ENCODE results near the gene NRIP1.

The NRIP1 gene

GRCh38 chr21:15054606-15055239 is 10.1 kb downstream of the NRIP1 start:
- Histone ChIP-seq H3K4me2 (ENCODE audit: low read length) (no peak overlapping the region), H2BK5ac (ENCODE audit: low read depth, low read length, poor library complexity) (no peak overlapping the region), H3K14ac (ENCODE audit: low read length) (no peak overlapping the region), H3K27ac (ENCODE audit: low read depth, low read length) (no peak overlapping the region), H3K27me3 (ENCODE audit: insufficient read depth, low read length) (no peaks in the 10 kb centered on the region), H3K36me3 (ENCODE audit: control insufficient read depth in 1 of 2, insufficient read depth in 2 of 2, low read length in 2 of 2) (no peaks in the 10 kb centered on the region), H3K4me1 (ENCODE audit: control insufficient read depth in 1 of 2, insufficient read depth in 2 of 2, low read length in 2 of 2) (peaks cover 6 to 9% of the 10 kb centered on the region in 2 experiments), H3K4ac (ENCODE audit: low read depth, low read length) (peak overlapping the region; percentile 57), H2AFZ (ENCODE audit: insufficient read depth, low read length, poor library complexity) (no peak overlapping the region), H4K8ac (ENCODE audit: low read depth, low read length) (no peak overlapping the region), H4K12ac (ENCODE audit: low read depth, low read length) (no peak overlapping the region), H3K18ac (ENCODE audit: low read length) (no peak overlapping the region), H2BK12ac (ENCODE audit: low read length) (no peak overlapping the region), H3K9me3 (ENCODE audit: insufficient read depth, low read depth, low read length) (no peaks in the 10 kb centered on the region), H3K79me1 (ENCODE audit: low read length) (no peaks in the 10 kb centered on the region), H3K4me3 (ENCODE audit: low read depth, low read length) (no peak overlapping the region), H3K79me2 (ENCODE audit: control insufficient read depth, insufficient read depth, low read length, poor library complexity) (peaks cover 13% of the 10 kb centered on the region), H3K23ac (ENCODE audit: low read length) (no peak overlapping the region), H2AK5ac (ENCODE audit: low read length) (no peak overlapping the region), H2BK120ac (ENCODE audit: insufficient read depth, low read length, poor library complexity) (no peak overlapping the region), H3K9ac (ENCODE audit: low read length) (no peak overlapping the region), H4K91ac (ENCODE audit: low read depth, low read length) (no peak overlapping the region)
- WGBS (ENCODE audit: extremely low coverage, insufficient coverage, insufficient read length) = no CpG with 5 or more reads among the region's 4 CpGs
- no peak for DNase-seq

- Histone ChIP-seq H3K36me3 (ENCODE audit: control insufficient read depth in 1 of 2, insufficient read depth in 2 of 2, low read length in 2 of 2) (no peaks in the 10 kb centered on the region), H4K8ac (ENCODE audit: low read depth, low read length) (no peak overlapping the region), H4K12ac (ENCODE audit: low read depth, low read length) (no peak overlapping the region), H3K79me1 (ENCODE audit: low read length) (no peaks in the 10 kb centered on the region), H2AFZ (ENCODE audit: insufficient read depth, low read length, poor library complexity) (no peak overlapping the region), H2AK5ac (ENCODE audit: low read length) (no peak overlapping the region), H3K4me3 (ENCODE audit: low read depth, low read length) (no peak overlapping the region), H3K79me2 (ENCODE audit: control insufficient read depth, insufficient read depth, low read length, poor library complexity) (peaks cover 13% of the 10 kb centered on the region), H3K18ac (ENCODE audit: low read length) (no peak overlapping the region), H3K14ac (ENCODE audit: low read length) (no peak overlapping the region), H3K23ac (ENCODE audit: low read length) (no peak overlapping the region), H3K4me2 (ENCODE audit: low read length) (no peak overlapping the region), H2BK5ac (ENCODE audit: low read depth, low read length, poor library complexity) (no peak overlapping the region), H3K4me1 (ENCODE audit: control insufficient read depth in 1 of 2, insufficient read depth in 2 of 2, low read length in 2 of 2) (peaks cover 6 to 9% of the 10 kb centered on the region in 2 experiments), H4K91ac (ENCODE audit: low read depth, low read length) (no peak overlapping the region), H3K27me3 (ENCODE audit: insufficient read depth, low read length) (no peaks in the 10 kb centered on the region), H2BK12ac (ENCODE audit: low read length) (no peak overlapping the region), H3K9me3 (ENCODE audit: insufficient read depth, low read depth, low read length) (no peaks in the 10 kb centered on the region), H3K9ac (ENCODE audit: low read length) (no peak overlapping the region), H3K4ac (ENCODE audit: low read depth, low read length) (peak overlapping the region; percentile 93), H2BK120ac (ENCODE audit: insufficient read depth, low read length, poor library complexity) (no peak overlapping the region), H3K27ac (ENCODE audit: low read depth, low read length) (no peak overlapping the region)
- no peak for DNase-seq
- WGBS (ENCODE audit: extremely low coverage, insufficient coverage, insufficient read length) = no CpG with 5 or more reads among the region's 4 CpGs
These were observed 10.7 kb downstream of the NRIP1 start for GRCh38 chr21:15054089-15054488.

GRCh38 chr21:15053500-15053899 is 11.3 kb downstream of the NRIP1 start:
- Histone ChIP-seq H3K9me3 (ENCODE audit: insufficient read depth, low read depth, low read length) (no peaks in the 10 kb centered on the region), H3K36me3 (ENCODE audit: control insufficient read depth in 1 of 2, insufficient read depth in 2 of 2, low read length in 2 of 2) (no peaks in the 10 kb centered on the region), H2BK120ac (ENCODE audit: insufficient read depth, low read length, poor library complexity) (no peak overlapping the region), H3K79me2 (ENCODE audit: control insufficient read depth, insufficient read depth, low read length, poor library complexity) (peaks cover 13% of the 10 kb centered on the region), H4K12ac (ENCODE audit: low read depth, low read length) (no peak overlapping the region), H3K4me1 (ENCODE audit: control insufficient read depth in 1 of 2, insufficient read depth in 2 of 2, low read length in 2 of 2) (peaks cover 6 to 8% of the 10 kb centered on the region in 2 experiments), H4K91ac (ENCODE audit: low read depth, low read length) (no peak overlapping the region), H3K4me2 (ENCODE audit: low read length) (no peak overlapping the region), H4K8ac (ENCODE audit: low read depth, low read length) (no peak overlapping the region), H3K4me3 (ENCODE audit: low read depth, low read length) (no peak overlapping the region), H3K14ac (ENCODE audit: low read length) (no peak overlapping the region), H2AK5ac (ENCODE audit: low read length) (no peak overlapping the region), H3K79me1 (ENCODE audit: low read length) (no peaks in the 10 kb centered on the region), H3K23ac (ENCODE audit: low read length) (no peak overlapping the region), H3K27ac (ENCODE audit: low read depth, low read length) (no peak overlapping the region), H2BK12ac (ENCODE audit: low read length) (no peak overlapping the region), H3K27me3 (ENCODE audit: insufficient read depth, low read length) (no peaks in the 10 kb centered on the region), H3K4ac (ENCODE audit: low read depth, low read length) (no peak overlapping the region), H2AFZ (ENCODE audit: insufficient read depth, low read length, poor library complexity) (no peak overlapping the region), H2BK5ac (ENCODE audit: low read depth, low read length, poor library complexity) (no peak overlapping the region), H3K18ac (ENCODE audit: low read length) (no peak overlapping the region), H3K9ac (ENCODE audit: low read length) (no peak overlapping the region)
- no peak for DNase-seq
- no CpG with 5 or more reads among the region's 1 CpG for WGBS (ENCODE audit: extremely low coverage, insufficient coverage, insufficient read length)

- H3K4me1 ChIP-seq (ENCODE audit: control insufficient read depth in 1 of 2, insufficient read depth in 2 of 2, low read length in 2 of 2) = peaks cover 5 to 8% of the 10 kb centered on the region in 2 experiments
- no peak for DNase-seq
- H3K9ac ChIP-seq (ENCODE audit: low read length) = no peak overlapping the region
- no peak overlapping the region for H3K23ac ChIP-seq (ENCODE audit: low read length)
- no peak overlapping the region for H2BK5ac ChIP-seq (ENCODE audit: low read depth, low read length, poor library complexity)
- H3K4me2 ChIP-seq (ENCODE audit: low read length) = no peak overlapping the region
- H3K27me3 ChIP-seq (ENCODE audit: insufficient read depth, low read length) = no peaks in the 10 kb centered on the region
- no peak overlapping the region for H4K12ac ChIP-seq (ENCODE audit: low read depth, low read length)
- no peaks in the 10 kb centered on the region for H3K36me3 ChIP-seq (ENCODE audit: control insufficient read depth in 1 of 2, insufficient read depth in 2 of 2, low read length in 2 of 2)
- H2AK5ac ChIP-seq (ENCODE audit: low read length) = no peak overlapping the region
- no peak overlapping the region for H3K14ac ChIP-seq (ENCODE audit: low read length)
- H2BK120ac ChIP-seq (ENCODE audit: insufficient read depth, low read length, poor library complexity) = no peak overlapping the region
- no peaks in the 10 kb centered on the region for H3K79me1 ChIP-seq (ENCODE audit: low read length)
- H2BK12ac ChIP-seq (ENCODE audit: low read length) = no peak overlapping the region
- no peak overlapping the region for H3K18ac ChIP-seq (ENCODE audit: low read length)
- no peak overlapping the region for H4K8ac ChIP-seq (ENCODE audit: low read depth, low read length)
- peaks cover 13% of the 10 kb centered on the region for H3K79me2 ChIP-seq (ENCODE audit: control insufficient read depth, insufficient read depth, low read length, poor library complexity)
- no peak overlapping the region for H3K4ac ChIP-seq (ENCODE audit: low read depth, low read length)
- no CpG with 5 or more reads among the region's 4 CpGs for WGBS (ENCODE audit: extremely low coverage, insufficient coverage, insufficient read length)
- H3K9me3 ChIP-seq (ENCODE audit: insufficient read depth, low read depth, low read length) = no peaks in the 10 kb centered on the region
- H3K4me3 ChIP-seq (ENCODE audit: low read depth, low read length) = no peak overlapping the region
- no peak overlapping the region for H2AFZ ChIP-seq (ENCODE audit: insufficient read depth, low read length, poor library complexity)
- no peak overlapping the region for H4K91ac ChIP-seq (ENCODE audit: low read depth, low read length)
- no peak overlapping the region for H3K27ac ChIP-seq (ENCODE audit: low read depth, low read length)
These were observed 12.4 kb downstream of the NRIP1 start for GRCh38 chr21:15052459-15052763.

All from trophoblast cell (in vitro differentiated cells and primary cell).